Parathyroid adenoma (tissue), 2 donors: ENCODE results near the gene OR2V2.

Experiments used
- H2AFZ ChIP-seq: fragments of 300-600 bp; sonication (generic); one replicate; pipeline ENCODE4 v1.7.0; 2017; ENCODE audit warnings: antibody characterized with exemption, mild to moderate bottlenecking
- H3K27ac ChIP-seq: fragments of 300-600 bp; sonication (generic); one replicate; pipeline ENCODE4 v1.7.0; 2017
- H3K27me3 ChIP-seq: fragments of 300-600 bp; sonication (generic); one replicate; pipeline ENCODE4 v1.7.0; 2017; ENCODE audit warnings: low read length; ENCODE audit not compliant: control insufficient read depth, insufficient read depth
- H3K36me3 ChIP-seq: fragments of 300-600 bp; sonication (generic); one replicate; pipeline ENCODE4 v1.7.0; 2017; ENCODE audit warnings: low read length; ENCODE audit not compliant: control insufficient read depth, insufficient read depth
- H3K4me1 ChIP-seq: fragments of 300-600 bp; sonication (generic); one replicate; pipeline ENCODE4 v1.7.0; 2017; ENCODE audit warnings: control low read depth
- H3K4me2 ChIP-seq: fragments of 300-600 bp; sonication (generic); one replicate; pipeline ENCODE4 v1.7.0; 2017; ENCODE audit warnings: low read length
- H3K4me3 ChIP-seq: fragments of 300-600 bp; sonication (generic); one replicate; pipeline ENCODE4 v1.7.0; 2017; ENCODE audit warnings: low read depth, low read length
- H3K79me2 ChIP-seq: fragments of 300-600 bp; sonication (generic); one replicate; pipeline ENCODE4 v1.7.0; 2017; ENCODE audit warnings: control low read depth
- H3K9ac ChIP-seq: fragments of 300-600 bp; sonication (generic); one replicate; pipeline ENCODE4 v1.7.0; 2017; ENCODE audit warnings: mild to moderate bottlenecking
- H3K9me3 ChIP-seq: fragments of 300-600 bp; sonication (generic); one replicate; pipeline ENCODE4 v1.7.0; 2017; ENCODE audit warnings: low read length; ENCODE audit not compliant: control insufficient read depth
- TF ChIP-seq, protein P1 (sequence below): fragments of 300-600 bp; sonication (generic); IDR thresholded peaks from one replicate; pipeline ENCODE4 v1.7.0; 2017; ENCODE audit warnings: antibody characterized with exemption, mild to moderate bottlenecking
- donor health status: primary hyperparathyroidism.

The OR2V2 gene

DNA sequence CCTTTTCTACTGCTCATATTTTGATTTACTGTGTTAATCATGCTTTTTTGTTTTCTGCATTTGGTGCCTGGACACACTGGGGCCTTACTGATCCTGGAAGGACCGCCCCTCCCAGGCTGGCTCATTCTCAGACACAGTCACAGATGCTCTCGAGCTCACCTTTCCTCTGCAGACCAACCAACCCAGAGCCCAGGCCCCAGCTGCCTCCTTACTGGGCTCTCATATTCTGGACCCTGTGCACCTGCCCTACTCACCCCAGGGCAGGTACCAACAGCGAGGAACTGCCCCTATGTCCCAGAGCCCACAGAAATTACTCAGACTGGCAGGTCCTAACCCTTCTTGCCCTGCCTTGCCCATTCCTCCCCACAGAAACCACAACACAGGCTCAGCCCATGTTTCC is 6.6 kb upstream of the OR2V2 start:
- no peak overlapping the region for H3K4me3 ChIP-seq
- no peaks in the 10 kb centered on the region for H3K36me3 ChIP-seq
- H3K27ac ChIP-seq: no peak overlapping the region
- H3K79me2 ChIP-seq: no peaks in the 10 kb centered on the region
- TF ChIP-seq, protein P1, sequence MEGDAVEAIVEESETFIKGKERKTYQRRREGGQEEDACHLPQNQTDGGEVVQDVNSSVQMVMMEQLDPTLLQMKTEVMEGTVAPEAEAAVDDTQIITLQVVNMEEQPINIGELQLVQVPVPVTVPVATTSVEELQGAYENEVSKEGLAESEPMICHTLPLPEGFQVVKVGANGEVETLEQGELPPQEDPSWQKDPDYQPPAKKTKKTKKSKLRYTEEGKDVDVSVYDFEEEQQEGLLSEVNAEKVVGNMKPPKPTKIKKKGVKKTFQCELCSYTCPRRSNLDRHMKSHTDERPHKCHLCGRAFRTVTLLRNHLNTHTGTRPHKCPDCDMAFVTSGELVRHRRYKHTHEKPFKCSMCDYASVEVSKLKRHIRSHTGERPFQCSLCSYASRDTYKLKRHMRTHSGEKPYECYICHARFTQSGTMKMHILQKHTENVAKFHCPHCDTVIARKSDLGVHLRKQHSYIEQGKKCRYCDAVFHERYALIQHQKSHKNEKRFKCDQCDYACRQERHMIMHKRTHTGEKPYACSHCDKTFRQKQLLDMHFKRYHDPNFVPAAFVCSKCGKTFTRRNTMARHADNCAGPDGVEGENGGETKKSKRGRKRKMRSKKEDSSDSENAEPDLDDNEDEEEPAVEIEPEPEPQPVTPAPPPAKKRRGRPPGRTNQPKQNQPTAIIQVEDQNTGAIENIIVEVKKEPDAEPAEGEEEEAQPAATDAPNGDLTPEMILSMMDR: no peak
- H3K9ac ChIP-seq: no peak overlapping the region
- no peaks in the 10 kb centered on the region for H3K27me3 ChIP-seq
- H3K9me3 ChIP-seq: no peaks in the 10 kb centered on the region
- H3K4me1 ChIP-seq: no peaks in the 10 kb centered on the region
- H2AFZ ChIP-seq: no peak overlapping the region
- H3K4me2 ChIP-seq: no peak overlapping the region

DNA sequence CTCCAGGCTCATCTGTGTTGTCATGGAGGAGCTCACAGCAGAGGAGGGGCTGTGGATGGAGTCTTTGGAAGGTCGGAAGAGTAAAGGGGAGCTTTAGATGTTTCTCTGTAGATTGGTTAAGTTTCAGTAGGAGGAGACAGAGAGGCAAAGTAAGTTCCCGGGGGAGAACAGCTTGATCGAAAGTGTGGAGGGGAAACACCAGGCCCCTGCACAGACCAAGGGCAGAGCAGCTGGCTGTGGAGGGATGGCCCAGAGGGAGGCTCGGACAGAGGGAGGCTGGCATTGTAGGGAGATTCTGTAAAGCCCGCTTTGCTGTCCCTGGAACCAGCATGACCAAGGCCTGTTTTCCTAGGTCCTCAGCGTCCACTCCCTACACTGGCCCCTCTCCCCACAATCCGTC is 5.3 kb upstream of the OR2V2 start:
- H3K27ac ChIP-seq: no peak overlapping the region
- H3K27me3 ChIP-seq: no peaks in the 10 kb centered on the region
- no peaks in the 10 kb centered on the region for H3K36me3 ChIP-seq
- H3K4me3 ChIP-seq: no peak overlapping the region
- H3K9ac ChIP-seq: no peak overlapping the region
- H3K4me2 ChIP-seq: no peak overlapping the region
- TF ChIP-seq, protein P1: no peak
- no peak overlapping the region for H2AFZ ChIP-seq
- no peaks in the 10 kb centered on the region for H3K79me2 ChIP-seq
- no peaks in the 10 kb centered on the region for H3K9me3 ChIP-seq
- H3K4me1 ChIP-seq: no peaks in the 10 kb centered on the region

DNA sequence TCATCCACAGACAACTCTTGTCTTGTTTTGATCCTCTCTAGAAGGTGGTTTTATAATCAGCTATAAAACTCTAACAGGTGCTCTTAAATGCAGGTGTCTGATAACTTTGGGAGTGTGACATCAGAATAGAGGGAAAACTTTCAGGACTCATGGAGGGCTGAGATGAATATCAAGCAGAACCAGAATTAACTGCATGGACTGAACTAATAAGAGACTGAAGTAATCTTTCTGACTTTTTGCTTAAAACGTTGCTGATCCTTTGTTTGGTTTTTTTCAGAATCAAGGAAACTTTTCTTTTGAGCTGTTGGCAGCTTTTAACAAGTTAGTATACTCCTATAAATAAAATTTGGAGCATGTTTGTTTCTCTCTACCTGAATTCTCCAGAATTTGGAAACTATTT is 2.3 kb upstream of the OR2V2 start:
- no peaks in the 10 kb centered on the region for H3K79me2 ChIP-seq
- no peaks in the 10 kb centered on the region for H3K27me3 ChIP-seq
- TF ChIP-seq, protein P1: no peak
- no peak overlapping the region for H3K9ac ChIP-seq
- no peaks in the 10 kb centered on the region for H3K4me1 ChIP-seq
- H3K9me3 ChIP-seq: no peaks in the 10 kb centered on the region
- H3K27ac ChIP-seq: no peak overlapping the region
- no peak overlapping the region for H3K4me2 ChIP-seq
- H3K4me3 ChIP-seq: no peak overlapping the region
- H3K36me3 ChIP-seq: no peaks in the 10 kb centered on the region
- no peak overlapping the region for H2AFZ ChIP-seq

DNA sequence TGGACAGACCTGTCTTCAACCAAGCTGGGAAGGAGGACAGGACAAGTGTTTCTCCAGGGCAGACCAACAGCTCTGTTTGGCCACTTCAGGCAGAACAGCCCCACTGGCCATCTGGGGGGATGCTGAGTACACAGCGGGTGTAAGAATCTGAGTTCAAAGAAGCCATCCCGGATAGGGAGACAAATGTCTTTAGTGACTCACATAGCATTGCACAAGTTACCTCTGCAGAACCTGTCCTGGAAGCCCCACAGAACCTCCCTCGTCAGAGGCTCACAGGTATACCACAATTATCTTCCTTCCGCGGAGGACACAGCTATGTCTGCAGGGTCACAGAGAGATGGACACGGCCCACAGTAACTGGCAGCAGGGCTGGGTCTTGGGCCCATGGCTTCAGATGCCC is 2.0 kb downstream of the OR2V2 start:
- TF ChIP-seq, protein P1: no peak
- Histone ChIP-seq H3K4me2 (no peak overlapping the region), H2AFZ (no peak overlapping the region), H3K27me3 (no peaks in the 10 kb centered on the region), H3K79me2 (no peaks in the 10 kb centered on the region), H3K9ac (no peak overlapping the region), H3K9me3 (no peaks in the 10 kb centered on the region), H3K4me1 (no peaks in the 10 kb centered on the region), H3K4me3 (no peak overlapping the region), H3K27ac (no peak overlapping the region), H3K36me3 (no peaks in the 10 kb centered on the region)

DNA sequence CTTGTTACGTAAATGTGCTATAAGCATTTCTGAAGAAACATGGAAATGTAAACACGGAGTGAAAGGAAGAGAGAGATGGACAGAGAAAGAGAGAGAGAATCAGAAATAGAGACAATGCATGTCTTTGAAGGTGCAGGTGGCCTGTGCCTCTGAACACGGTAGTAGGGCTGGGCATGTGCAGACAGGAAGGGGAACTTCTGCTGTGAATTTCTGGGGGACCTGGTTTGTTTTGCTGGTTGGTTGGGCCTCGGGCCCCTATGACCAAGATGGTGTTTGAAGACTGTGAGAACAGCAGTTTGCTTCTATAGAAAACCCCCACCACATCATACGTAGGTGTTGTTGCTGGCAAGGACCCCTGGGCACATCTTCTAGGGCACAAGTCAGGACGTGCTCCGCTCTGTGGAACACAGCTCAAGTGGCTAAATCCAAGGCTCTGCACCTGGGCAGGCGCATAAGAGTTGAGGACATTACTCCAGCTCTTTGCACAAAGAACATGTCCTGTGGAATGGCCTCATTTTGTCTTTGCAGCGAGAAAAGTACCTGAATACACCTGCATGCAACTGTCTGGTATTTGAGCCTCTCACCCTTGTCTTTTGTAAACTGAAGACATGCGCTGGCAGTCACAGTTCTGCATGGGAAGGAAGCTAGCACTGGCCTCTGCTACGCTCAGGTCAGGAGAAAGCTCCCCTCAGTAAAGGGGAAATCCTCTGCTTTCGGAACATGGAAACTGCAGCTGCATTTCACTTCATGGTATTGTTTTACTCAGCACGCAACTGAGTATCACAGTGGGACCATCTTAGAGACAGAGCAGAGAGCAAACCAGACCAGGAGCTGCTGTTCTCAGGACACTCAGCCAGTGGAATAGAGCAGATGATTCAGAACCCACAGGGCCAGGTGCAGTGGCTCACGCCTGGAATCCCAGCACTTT is 2.7 kb downstream of the OR2V2 start:
- Histone ChIP-seq H3K27me3 (no peaks in the 10 kb centered on the region), H2AFZ (no peak overlapping the region), H3K36me3 (no peaks in the 10 kb centered on the region), H3K9me3 (no peaks in the 10 kb centered on the region), H3K9ac (no peak overlapping the region), H3K79me2 (no peaks in the 10 kb centered on the region), H3K4me2 (no peak overlapping the region), H3K4me3 (no peak overlapping the region), H3K4me1 (no peaks in the 10 kb centered on the region), H3K27ac (no peak overlapping the region)
- TF ChIP-seq, protein P1: no peak
